Measurements from ENCODE around the gene KLRF2.

KLRF2 gene

DNA sequence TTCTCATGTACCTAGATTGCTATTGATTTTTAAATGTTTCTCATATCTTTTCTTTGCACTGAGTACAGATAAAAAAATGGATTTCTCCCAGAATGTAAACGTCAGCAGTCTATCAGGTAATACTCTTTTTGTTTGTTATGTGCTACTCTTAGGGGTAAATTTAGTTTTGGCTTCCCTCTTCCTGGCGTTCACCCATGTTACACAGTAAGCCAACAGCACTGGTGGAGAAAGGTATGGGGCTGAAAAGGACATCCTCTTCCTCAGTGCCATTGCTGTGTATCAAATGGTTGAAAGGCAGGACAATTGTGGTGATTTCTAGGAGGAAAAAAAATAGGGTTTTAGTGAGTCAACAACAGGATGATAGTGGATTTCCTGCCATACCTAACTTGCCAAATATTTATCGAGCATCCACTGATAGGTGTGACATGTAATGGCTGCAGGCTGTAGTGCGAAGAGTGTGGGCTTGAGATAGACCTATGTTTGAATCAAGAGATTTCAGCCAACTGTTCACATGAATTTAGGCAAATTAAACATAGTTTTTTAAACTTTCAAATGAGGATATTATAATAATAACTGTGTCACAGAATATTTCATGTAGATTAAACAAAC lies 7.5 kb downstream of the KLRF2 start:
- DNase-seq (ENCODE audit: low spot score): no peak

DNA sequence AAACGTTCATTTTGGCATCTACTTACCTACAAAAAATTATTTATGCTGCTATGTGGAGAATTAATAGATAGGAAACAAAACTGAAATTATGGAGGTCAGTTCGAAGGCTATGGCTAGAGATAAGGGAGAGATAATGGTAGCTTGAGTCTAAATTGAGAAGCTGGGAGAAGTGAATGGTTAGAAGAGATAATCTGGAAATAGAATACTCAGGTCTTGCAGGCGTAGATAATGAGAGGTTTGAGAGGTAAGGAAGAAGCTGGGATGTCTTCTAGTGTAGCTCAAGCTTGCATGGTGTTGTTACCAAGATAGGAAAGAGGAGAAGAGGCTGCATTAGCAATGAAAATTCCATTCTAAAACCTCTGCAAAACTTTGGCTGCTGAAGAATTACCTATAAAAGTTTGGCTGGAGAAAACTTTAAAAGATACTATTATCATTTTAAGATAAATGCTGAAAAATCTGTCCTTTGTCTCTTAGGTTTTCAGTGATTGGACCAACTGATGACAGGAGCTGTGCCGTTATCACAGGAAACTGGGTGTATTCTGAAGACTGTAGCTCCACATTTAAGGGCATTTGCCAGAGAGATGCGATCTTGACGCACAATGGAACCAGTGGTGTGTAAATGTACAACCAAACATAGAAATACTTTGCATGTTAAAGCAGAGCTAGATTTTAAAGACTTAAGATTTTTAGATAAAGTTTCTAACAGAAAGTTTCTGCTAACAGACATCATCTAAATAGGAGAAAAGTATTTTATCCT lies 14.1 kb downstream of the KLRF2 start:
- no peak for DNase-seq (ENCODE audit: low spot score)

GRCh38 chr12:9897535-9897934 lies 16.2 kb downstream of the KLRF2 start:
- DNase-seq (ENCODE audit: low spot score): no peak

DNA sequence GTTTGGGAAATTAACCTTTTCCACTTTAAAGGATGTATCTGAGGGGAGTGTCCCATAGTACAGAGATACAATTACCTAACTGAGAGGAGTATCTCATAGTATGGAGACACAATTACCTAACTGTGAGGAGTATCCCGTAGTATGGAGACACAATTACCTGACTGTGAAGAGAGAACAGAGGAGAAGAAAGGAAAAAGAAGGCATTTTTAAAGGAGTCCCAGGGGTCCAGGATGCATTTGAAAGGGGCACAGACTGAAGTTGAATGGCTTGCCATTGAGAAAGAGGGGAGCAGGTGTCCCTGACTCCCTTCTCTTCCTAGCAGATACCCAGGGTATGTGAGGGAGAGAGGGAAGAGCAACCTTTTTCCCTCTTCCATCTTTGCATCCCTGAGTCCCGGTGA lies 17.9 kb downstream of the KLRF2 start:
- no peak for DNase-seq (ENCODE audit: low spot score)

GRCh38 chr12:9900930-9901329 lies 19.6 kb downstream of the KLRF2 start:
- DNase-seq (ENCODE audit: low spot score): no peak

GRCh38 chr12:9902539-9903228 lies 21.4 kb downstream of the KLRF2 start:
- no peak for DNase-seq (ENCODE audit: low spot score)

DNA sequence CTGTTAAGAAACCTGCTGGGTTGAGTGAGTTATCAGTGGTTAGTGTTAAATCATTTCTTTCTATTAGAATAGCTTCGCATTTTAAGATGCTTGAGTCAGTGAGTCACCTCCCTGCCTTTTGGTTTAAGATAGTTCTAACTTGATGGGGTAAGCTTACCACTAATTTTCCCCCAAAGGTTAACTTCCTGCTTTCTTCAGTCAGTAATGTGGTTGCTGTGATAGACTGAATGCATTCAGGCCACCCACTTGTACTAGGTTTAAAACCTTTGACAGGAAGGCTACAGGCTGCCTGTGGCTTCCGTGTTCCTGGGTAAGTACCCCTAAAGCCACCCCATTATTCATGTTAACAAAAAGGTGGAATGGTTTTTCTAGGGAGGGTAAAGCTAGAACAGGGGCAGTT lies 25.6 kb downstream of the KLRF2 start:
- no peak for DNase-seq (ENCODE audit: low spot score)

DNA sequence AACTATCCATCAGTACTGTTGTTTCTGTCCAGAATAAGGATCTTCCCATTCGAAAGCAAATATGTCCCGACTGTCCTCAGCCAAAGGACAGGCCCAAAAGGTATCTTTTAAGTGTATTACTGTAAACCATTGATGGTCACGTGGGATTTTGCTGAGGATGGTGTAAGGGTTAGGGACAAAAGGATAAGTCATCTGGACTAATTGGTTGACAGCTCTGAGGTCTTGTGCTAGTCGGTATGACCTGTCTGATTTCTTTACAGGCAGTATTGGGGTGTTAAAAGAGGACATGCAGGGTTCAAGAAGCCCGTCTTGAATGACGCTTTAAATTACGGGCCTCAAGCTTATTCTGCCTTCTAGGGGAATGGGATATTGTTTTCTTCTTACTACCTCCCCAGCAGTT lies 26.5 kb downstream of the KLRF2 start:
- DNase-seq (ENCODE audit: low spot score): no peak

DNA sequence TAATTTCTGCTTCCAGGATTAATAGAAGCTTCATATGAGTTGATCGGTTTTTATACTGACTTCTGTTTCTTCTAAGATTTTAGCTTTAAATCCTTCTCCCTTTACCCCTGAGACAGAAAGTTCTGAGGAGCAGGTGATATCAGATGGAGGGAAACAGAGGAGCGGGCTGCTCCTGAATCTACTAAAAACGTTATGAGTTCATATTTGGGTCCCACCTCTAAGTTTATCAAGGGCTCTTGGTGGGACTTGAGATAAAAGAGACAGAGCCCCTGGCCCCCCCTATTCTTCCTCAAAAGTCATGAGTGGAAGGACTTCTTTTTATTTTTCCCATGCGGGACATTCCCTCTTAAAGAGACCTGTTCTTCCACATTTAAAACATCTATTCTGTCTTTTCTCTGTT lies 27.1 kb downstream of the KLRF2 start:
- DNase-seq (ENCODE audit: low spot score): no peak

GRCh38 chr12:9909724-9910123 lies 28.4 kb downstream of the KLRF2 start:
- DNase-seq (ENCODE audit: low spot score): no peak

GRCh38 chr12:9910716-9911421 lies 29.6 kb downstream of the KLRF2 start:
- DNase-seq (ENCODE audit: low spot score): no peak

DNA sequence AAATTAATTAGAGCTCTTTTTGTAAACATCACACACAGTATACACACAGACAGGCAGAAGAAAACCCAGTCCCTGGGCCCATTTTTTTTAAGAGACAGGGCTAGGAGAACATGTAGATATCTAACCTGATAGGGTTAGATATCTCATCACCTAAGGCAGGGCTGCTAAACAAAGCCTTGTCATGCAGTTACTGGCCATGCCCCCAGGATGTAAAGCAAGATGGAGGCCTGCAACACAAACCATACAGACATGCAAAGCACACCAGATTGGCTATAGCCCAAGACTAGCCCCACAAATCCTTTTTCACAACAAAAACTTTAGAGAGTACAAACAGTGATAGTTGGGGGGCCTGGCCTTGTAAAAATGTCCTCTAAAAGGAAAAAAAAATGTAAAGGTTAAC lies 30.4 kb downstream of the KLRF2 start:
- DNase-seq (ENCODE audit: low spot score): no peak

DNA sequence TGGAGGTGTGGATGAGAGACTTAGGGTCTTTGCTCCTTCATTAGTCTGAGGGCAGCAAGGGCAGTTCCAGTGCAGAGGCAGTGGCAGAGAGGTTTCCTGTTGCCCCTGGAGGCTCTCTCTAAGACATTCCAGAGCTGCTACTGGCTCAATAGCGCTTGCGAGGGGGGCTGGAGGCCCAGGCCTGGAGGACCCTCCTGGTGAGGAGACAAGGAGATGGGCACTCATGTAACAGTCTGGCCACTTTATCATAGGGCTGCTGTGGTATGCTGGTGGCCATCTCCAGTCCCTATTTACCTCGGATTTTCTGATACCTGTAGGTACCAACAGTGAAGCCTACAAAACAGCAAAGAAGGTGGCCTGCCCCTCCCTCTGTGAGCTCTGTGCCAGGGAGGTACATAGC lies 38.2 kb downstream of the KLRF2 start:
- no peak for DNase-seq (ENCODE audit: low spot score)

DNA sequence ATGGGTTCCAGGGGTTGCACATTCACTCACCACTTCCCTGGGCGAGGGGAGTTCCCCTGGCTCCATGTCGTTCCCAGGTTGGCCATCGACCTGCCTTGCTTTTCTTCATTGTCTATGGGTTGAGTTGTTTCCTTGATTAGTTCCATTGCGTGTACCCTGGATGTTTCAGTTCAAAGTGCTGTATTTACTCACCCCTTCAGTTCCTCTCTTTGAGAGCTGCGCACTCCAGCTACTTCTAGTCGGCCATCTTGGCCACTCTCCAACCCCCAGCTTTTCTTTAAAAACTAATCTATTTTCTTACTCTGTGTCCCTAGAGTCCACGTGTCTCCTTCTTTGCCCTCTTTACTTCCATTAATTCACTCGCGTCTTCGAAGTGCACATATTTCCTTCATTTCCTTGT lies 39.2 kb downstream of the KLRF2 start:
- DNase-seq (ENCODE audit: low spot score): no peak

DNA sequence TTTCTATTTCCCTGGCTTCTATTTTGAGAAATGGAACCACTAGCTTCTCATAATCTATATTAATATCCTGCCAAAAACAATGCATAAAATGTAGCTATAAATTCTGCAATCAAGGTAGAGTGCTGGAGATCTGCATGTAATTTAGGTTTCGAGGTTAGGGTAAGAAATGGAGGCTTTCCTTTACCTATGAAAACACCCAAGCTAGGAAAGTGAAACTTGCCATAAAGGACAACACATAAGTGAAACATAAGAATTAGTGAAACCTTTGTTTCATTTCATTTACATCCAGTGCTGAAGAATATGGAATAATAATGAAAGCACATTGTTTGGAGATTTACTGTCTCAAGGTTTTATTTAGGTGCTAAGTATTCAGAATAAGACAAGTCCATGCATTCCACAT lies 41.1 kb downstream of the KLRF2 start:
- no peak for DNase-seq (ENCODE audit: low spot score)

GRCh38 chr12:9925705-9926393 lies 44.6 kb downstream of the KLRF2 start:
- no peak for DNase-seq (ENCODE audit: low spot score)

DNA sequence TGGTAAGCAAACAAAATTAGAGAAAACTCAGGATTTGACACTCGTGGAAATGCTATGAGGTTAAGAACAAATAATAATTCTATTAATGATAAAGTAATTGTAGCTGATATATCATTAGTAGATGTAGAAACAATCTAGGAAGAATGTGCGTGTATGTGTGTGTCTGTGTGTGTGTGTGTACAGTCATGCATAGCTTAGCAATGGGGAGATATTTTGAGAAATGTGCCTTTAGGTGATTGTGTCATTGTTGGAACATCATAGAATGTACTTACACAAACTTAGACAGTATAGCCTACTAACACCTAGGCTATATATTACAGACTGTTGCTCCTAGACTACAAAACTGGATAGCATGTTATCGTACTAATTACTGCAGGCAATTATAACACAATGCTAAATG lies 45.6 kb downstream of the KLRF2 start:
- no peak for DNase-seq (ENCODE audit: low spot score)

GRCh38 chr12:9928607-9929006 lies 47.3 kb downstream of the KLRF2 start:
- DNase-seq (ENCODE audit: low spot score): no peak

GRCh38 chr12:9931245-9931644 lies 50.0 kb downstream of the KLRF2 start:
- DNase-seq (ENCODE audit: low spot score): no peak

GRCh38 chr12:9932270-9932669 lies 51.0 kb downstream of the KLRF2 start, which contains the start of gene CLEC2A:
CLEC2A (minus strand) TSS chr12:9932370; CDS start chr12:9932329, 41 bp downstream.
- no peak for DNase-seq (ENCODE audit: low spot score)

- DNase-seq (ENCODE audit: low spot score): no peak
These were observed 52.7 kb downstream of the KLRF2 start for GRCh38 chr12:9933958-9934357.

- no peak for DNase-seq (ENCODE audit: low spot score)
These were observed 53.7 kb downstream of the KLRF2 start for GRCh38 chr12:9935026-9935425.

Data from hepatic stellate cell (primary cell).